Measurements from ENCODE around the gene PCNX2. TPM values are rescaled to one million over a fixed set of nuclear protein-coding genes. Genes with fewer than 3 reads are reported as not detected.

PCNX2 gene
- total and polyA plus RNA-seq, 2 donors (not counting 1 experiment from before 2014, with no cell fraction given): 13.0 to 37.8 TPM

DNA sequence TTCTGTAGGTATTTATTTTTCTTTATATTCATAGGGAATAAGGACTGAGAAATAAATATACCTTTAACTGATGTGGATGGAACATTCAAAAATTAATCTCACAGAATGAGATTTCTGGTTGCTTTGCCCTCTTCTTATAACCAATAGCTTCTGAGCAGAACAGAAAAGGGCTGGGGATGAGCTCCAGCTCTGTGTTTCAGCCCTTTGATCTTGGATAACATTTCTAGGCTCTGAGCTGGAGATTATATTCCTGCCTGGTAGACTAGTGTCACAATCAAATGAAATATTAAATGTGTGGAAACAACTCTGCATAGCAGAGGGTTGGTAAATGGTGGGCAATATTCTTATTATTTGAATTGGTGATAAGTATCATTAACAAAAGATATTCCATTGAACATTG, 46.6 kb upstream of the PCNX2 start:
- H3K79me2 ChIP-seq (ENCODE audit: control insufficient read depth, insufficient read depth, low read length): no peaks in the 10 kb centered on the region
- H3K36me3 ChIP-seq (ENCODE audit: control insufficient read depth, insufficient read depth, low read length): no peaks in the 10 kb centered on the region
- TF ChIP-seq, protein P1, sequence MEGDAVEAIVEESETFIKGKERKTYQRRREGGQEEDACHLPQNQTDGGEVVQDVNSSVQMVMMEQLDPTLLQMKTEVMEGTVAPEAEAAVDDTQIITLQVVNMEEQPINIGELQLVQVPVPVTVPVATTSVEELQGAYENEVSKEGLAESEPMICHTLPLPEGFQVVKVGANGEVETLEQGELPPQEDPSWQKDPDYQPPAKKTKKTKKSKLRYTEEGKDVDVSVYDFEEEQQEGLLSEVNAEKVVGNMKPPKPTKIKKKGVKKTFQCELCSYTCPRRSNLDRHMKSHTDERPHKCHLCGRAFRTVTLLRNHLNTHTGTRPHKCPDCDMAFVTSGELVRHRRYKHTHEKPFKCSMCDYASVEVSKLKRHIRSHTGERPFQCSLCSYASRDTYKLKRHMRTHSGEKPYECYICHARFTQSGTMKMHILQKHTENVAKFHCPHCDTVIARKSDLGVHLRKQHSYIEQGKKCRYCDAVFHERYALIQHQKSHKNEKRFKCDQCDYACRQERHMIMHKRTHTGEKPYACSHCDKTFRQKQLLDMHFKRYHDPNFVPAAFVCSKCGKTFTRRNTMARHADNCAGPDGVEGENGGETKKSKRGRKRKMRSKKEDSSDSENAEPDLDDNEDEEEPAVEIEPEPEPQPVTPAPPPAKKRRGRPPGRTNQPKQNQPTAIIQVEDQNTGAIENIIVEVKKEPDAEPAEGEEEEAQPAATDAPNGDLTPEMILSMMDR (conservative IDR thresholded peaks at IDR 0.05 in 1 of 2, IDR thresholded peaks at IDR 0.05 in 1 of 2; ENCODE audit: low read depth in 1 of 2, low read length in 2 of 2): no peak
- TF ChIP-seq EZH2 (IDR thresholded peaks at IDR 0.05; ENCODE audit: low read length, missing control alignments): no peak
- no peak overlapping the region for H3K9ac ChIP-seq (ENCODE audit: insufficient read depth, low read length)
- no peak overlapping the region for H2AFZ ChIP-seq (ENCODE audit: low read length)
- no peaks in the 10 kb centered on the region for H3K27me3 ChIP-seq (ENCODE audit: control insufficient read depth, insufficient read depth, low read length)
- no peak overlapping the region for H3K4me2 ChIP-seq (ENCODE audit: extremely low read depth, insufficient read depth, low read length)
- no peak overlapping the region for H3K27ac ChIP-seq (ENCODE audit: insufficient read depth, low read length)
- H4K20me1 ChIP-seq (ENCODE audit: control insufficient read depth, extremely low read depth, insufficient read depth, low read length): no peaks in the 10 kb centered on the region
- no peak overlapping the region for H3K4me3 ChIP-seq (replicated peaks in 1 of 4; ENCODE audit: control extremely low read depth in 1 of 4, insufficient read depth in 1 of 4, low read depth in 3 of 4, low read length in 4 of 4)
- no peak for DNase-seq (ENCODE audit: low read depth in 2 of 2)
- H3K4me1 ChIP-seq (ENCODE audit: control insufficient read depth, extremely low read depth, insufficient read depth, low read length): no peaks in the 10 kb centered on the region
- no peaks in the 10 kb centered on the region for H3K9me3 ChIP-seq (ENCODE audit: control insufficient read depth, insufficient read depth, low read depth, low read length)

DNA sequence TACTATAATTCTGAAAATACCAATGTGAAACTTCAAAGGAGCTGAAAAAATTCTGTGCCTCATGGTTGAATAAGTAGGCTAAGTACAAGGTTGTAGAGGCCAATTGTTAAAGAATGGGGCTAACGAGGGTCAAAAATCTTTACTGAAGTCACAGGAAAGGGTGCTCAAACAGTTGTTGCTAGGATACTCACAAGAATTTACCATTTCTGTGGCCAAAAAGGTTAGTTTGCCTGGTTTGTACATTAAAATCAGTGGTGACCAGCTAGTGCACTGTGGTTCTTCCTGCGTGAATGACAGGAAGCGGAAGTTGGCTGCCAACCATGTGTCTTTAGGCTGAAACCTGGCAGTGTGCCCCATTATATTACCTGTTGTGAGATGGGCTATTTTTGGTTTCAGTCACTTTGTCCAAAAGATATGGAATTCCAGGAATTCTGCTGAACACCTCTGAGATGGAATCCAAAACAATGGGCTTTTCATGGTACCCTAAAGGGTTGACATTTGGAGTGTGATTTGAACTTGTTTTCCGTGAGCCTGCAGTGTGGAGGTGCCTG, 45.5 kb upstream of the PCNX2 start:
- TF ChIP-seq, protein P1 (conservative IDR thresholded peaks at IDR 0.05 in 1 of 2, IDR thresholded peaks at IDR 0.05 in 1 of 2; ENCODE audit: low read depth in 1 of 2, low read length in 2 of 2): no peak
- no peak for TF ChIP-seq EZH2 (IDR thresholded peaks at IDR 0.05; ENCODE audit: low read length, missing control alignments)

DNA sequence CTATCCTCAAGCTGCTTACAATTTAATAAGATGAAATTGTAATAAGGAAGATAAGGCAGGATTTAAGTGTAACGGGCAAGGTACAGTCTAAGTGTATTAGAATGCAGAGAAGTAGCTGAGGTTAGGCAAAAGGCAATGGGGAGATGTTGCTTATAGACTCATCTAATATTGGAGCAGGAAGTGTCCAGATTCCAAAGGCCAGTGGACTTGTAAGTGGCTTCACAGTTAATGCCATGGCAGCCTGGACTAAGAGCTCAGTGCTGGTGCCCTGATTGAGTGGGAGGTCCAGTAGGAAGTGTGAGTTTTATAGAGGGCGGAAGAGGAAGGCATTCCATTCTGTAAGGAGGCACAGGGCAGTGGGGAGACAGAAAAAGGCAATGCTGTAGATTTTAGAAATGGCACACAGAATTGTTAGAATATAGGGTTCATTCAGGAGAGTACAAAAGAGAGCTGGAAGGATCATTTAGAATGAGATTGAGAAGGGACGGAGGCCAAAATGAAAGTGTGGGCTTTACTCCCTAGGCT, 44.6 kb upstream of the PCNX2 start:
- Histone ChIP-seq H3K27ac (ENCODE audit: insufficient read depth, low read length) (no peak overlapping the region), H3K9me3 (ENCODE audit: control insufficient read depth, insufficient read depth, low read depth, low read length) (no peaks in the 10 kb centered on the region), H3K4me2 (ENCODE audit: extremely low read depth, insufficient read depth, low read length) (no peak overlapping the region), H4K20me1 (ENCODE audit: control insufficient read depth, extremely low read depth, insufficient read depth, low read length) (no peaks in the 10 kb centered on the region), H3K79me2 (ENCODE audit: control insufficient read depth, insufficient read depth, low read length) (no peaks in the 10 kb centered on the region), H2AFZ (ENCODE audit: low read length) (no peak overlapping the region), H3K36me3 (ENCODE audit: control insufficient read depth, insufficient read depth, low read length) (no peaks in the 10 kb centered on the region), H3K4me3 (replicated peaks in 1 of 4; ENCODE audit: control extremely low read depth in 1 of 4, insufficient read depth in 1 of 4, low read depth in 3 of 4, low read length in 4 of 4) (no peak overlapping the region), H3K27me3 (ENCODE audit: control insufficient read depth, insufficient read depth, low read length) (no peaks in the 10 kb centered on the region), H3K4me1 (ENCODE audit: control insufficient read depth, extremely low read depth, insufficient read depth, low read length) (no peaks in the 10 kb centered on the region), H3K9ac (ENCODE audit: insufficient read depth, low read length) (no peak overlapping the region)
- TF ChIP-seq EZH2 (IDR thresholded peaks at IDR 0.05; ENCODE audit: low read length, missing control alignments): no peak
- TF ChIP-seq, protein P1 (conservative IDR thresholded peaks at IDR 0.05 in 1 of 2, IDR thresholded peaks at IDR 0.05 in 1 of 2; ENCODE audit: low read depth in 1 of 2, low read length in 2 of 2): no peak
- DNase-seq (ENCODE audit: low read depth in 2 of 2): no peak

More for the DNA sequence above, 45.5 kb upstream of the PCNX2 start:
- Histone ChIP-seq H3K79me2 (ENCODE audit: control insufficient read depth, insufficient read depth, low read length) (no peaks in the 10 kb centered on the region), H2AFZ (ENCODE audit: low read length) (no peak overlapping the region), H4K20me1 (ENCODE audit: control insufficient read depth, extremely low read depth, insufficient read depth, low read length) (no peaks in the 10 kb centered on the region), H3K4me1 (ENCODE audit: control insufficient read depth, extremely low read depth, insufficient read depth, low read length) (no peaks in the 10 kb centered on the region), H3K9ac (ENCODE audit: insufficient read depth, low read length) (no peak overlapping the region), H3K27me3 (ENCODE audit: control insufficient read depth, insufficient read depth, low read length) (no peaks in the 10 kb centered on the region), H3K27ac (ENCODE audit: insufficient read depth, low read length) (no peak overlapping the region), H3K4me2 (ENCODE audit: extremely low read depth, insufficient read depth, low read length) (no peak overlapping the region), H3K36me3 (ENCODE audit: control insufficient read depth, insufficient read depth, low read length) (no peaks in the 10 kb centered on the region), H3K4me3 (replicated peaks in 1 of 4; ENCODE audit: control extremely low read depth in 1 of 4, insufficient read depth in 1 of 4, low read depth in 3 of 4, low read length in 4 of 4) (no peak overlapping the region), H3K9me3 (ENCODE audit: control insufficient read depth, insufficient read depth, low read depth, low read length) (no peaks in the 10 kb centered on the region)
- no peak for DNase-seq (ENCODE audit: low read depth in 2 of 2)
